GM12891 (cell line): ENCODE results near the gene MX1.

Source experiments
- POLR2A ChIP-seq: IDR thresholded peaks from 2 replicates; pipeline ENCODE4 v1.6.1; 2011; ENCODE audit warnings: low read depth, low read length, control low read depth
- POLR2AphosphoS5 ChIP-seq: IDR thresholded peaks from 2 replicates; pipeline ENCODE4 v1.6.1; 2011; ENCODE audit warnings: low read depth, low read length, control low read depth
- POU2F2 ChIP-seq: IDR thresholded peaks from 2 replicates; pipeline ENCODE4 v1.6.1; 2011; ENCODE audit warnings: low read depth, mild to moderate bottlenecking, control low read depth, low read length, moderate library complexity
- TAF1 ChIP-seq: IDR thresholded peaks from 2 replicates; pipeline ENCODE4 v1.6.1; 2011; ENCODE audit warnings: low read depth, low read length, control low read depth

GRCh38 chr21:41447356-41447755, 21.3 kb downstream of the MX1 start:
- peak; percentile 77; the same call in 1 of the 2 replicates for TF ChIP-seq POLR2AphosphoS5
- no peak for TF ChIP-seq POU2F2
- TF ChIP-seq TAF1: no peak
- TF ChIP-seq POLR2A: peak; percentile 52; the same call in 1 of the 2 replicates
